ENCODE data around the gene CEACAM21. TPM values are rescaled to one million over a fixed set of nuclear protein-coding genes. Genes with fewer than 3 reads are reported as not detected.

The CEACAM21 gene
- total RNA-seq, 2 donors from 2014 or later, result 0.44 to 0.51 TPM

DNA sequence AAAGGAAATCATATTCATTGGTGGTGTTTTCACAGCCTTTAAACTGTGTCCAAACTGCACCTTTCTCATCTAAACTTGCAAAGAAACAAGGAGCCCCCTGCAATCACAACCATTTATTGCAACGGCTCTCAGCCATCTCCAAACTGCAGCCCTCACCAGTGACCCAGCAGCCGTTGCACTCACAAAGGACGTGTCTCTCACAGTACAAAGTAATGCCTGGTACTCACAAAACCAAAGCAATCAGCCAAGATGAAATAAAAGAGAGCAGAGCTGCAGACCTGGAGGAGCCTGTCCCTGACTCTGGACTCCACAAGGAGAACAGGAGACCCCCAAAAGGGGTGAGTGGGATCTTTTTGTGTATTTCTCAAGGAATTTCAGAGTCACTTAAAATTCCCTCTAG lies 20.2 kb upstream of the CEACAM21 start:
- Mint-ChIP-seq H3K4me1 (no peaks in the 10 kb centered on the region), H3K9me3 (peaks cover 30% of the 10 kb centered on the region), H3K4me3 (no peak overlapping the region), H3K36me3 (ENCODE audit: low read depth) (no peaks in the 10 kb centered on the region), H3K27me3 (ENCODE audit: insufficient read depth) (peaks cover 43% of the 10 kb centered on the region), H3K27ac (no peak overlapping the region)
- TF ChIP-seq, protein P1, sequence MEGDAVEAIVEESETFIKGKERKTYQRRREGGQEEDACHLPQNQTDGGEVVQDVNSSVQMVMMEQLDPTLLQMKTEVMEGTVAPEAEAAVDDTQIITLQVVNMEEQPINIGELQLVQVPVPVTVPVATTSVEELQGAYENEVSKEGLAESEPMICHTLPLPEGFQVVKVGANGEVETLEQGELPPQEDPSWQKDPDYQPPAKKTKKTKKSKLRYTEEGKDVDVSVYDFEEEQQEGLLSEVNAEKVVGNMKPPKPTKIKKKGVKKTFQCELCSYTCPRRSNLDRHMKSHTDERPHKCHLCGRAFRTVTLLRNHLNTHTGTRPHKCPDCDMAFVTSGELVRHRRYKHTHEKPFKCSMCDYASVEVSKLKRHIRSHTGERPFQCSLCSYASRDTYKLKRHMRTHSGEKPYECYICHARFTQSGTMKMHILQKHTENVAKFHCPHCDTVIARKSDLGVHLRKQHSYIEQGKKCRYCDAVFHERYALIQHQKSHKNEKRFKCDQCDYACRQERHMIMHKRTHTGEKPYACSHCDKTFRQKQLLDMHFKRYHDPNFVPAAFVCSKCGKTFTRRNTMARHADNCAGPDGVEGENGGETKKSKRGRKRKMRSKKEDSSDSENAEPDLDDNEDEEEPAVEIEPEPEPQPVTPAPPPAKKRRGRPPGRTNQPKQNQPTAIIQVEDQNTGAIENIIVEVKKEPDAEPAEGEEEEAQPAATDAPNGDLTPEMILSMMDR (conservative IDR thresholded peaks at IDR 0.05), result no peak
- no peaks in the 10 kb centered on the region for H3K36me3 ChIP-seq (ENCODE audit: control insufficient read depth, insufficient read depth, low read length)
- no peak overlapping the region for H3K9ac ChIP-seq (ENCODE audit: extremely low read depth, low read length, poor library complexity, severe bottlenecking)
- no peak overlapping the region for H3K27ac ChIP-seq (ENCODE audit: low read depth, low read length)
- H3K4me3 ChIP-seq (ENCODE audit: low read length), result no peak overlapping the region
- H3K4me1 ChIP-seq (ENCODE audit: control insufficient read depth, insufficient read depth, low read length), result no peaks in the 10 kb centered on the region
- WGBS, 2 experiments (ENCODE audit: insufficient coverage in 1 of 2, insufficient read length in 1 of 2), result 64% methylated on average over 3 of the region's 3 CpGs; no CpG with 5 or more reads in 1 of the 2 experiments
- H3K9me3 ChIP-seq (ENCODE audit: control insufficient read depth, low read length), result peaks cover 11% of the 10 kb centered on the region
- H3K27me3 ChIP-seq (ENCODE audit: control insufficient read depth, insufficient read depth, low read length, poor library complexity, severe bottlenecking), result peaks cover 33% of the 10 kb centered on the region
- no peak for DNase-seq

GRCh38 chr19:41563854-41564514 lies 12.0 kb upstream of the CEACAM21 start:
- Histone ChIP-seq H3K4me1 (ENCODE audit: control insufficient read depth, insufficient read depth, low read length) (no peaks in the 10 kb centered on the region), H3K9me3 (ENCODE audit: control insufficient read depth, low read length) (no peaks in the 10 kb centered on the region), H3K36me3 (ENCODE audit: control insufficient read depth, insufficient read depth, low read length) (no peaks in the 10 kb centered on the region), H3K9ac (ENCODE audit: extremely low read depth, low read length, poor library complexity, severe bottlenecking) (no peak overlapping the region), H3K4me3 (ENCODE audit: low read length) (peak overlapping the region; percentile 17), H3K27me3 (ENCODE audit: control insufficient read depth, insufficient read depth, low read length, poor library complexity, severe bottlenecking) (peaks cover 80% of the 10 kb centered on the region), H3K27ac (ENCODE audit: low read depth, low read length) (no peak overlapping the region)
- no peak overlapping the region for H3K27ac Mint-ChIP-seq
- H3K27me3 Mint-ChIP-seq (ENCODE audit: insufficient read depth), result peaks cover 93% of the 10 kb centered on the region
- no peaks in the 10 kb centered on the region for H3K36me3 Mint-ChIP-seq (ENCODE audit: low read depth)
- H3K4me3 Mint-ChIP-seq, result peak overlapping the region; percentile 41
- TF ChIP-seq, protein P1 (conservative IDR thresholded peaks at IDR 0.05), result no peak
- H3K4me1 Mint-ChIP-seq, result peaks cover 6% of the 10 kb centered on the region
- DNase-seq, result no peak
- 35 to 38% methylated on average over 11 to 17 of the region's 19 CpGs for WGBS, 2 experiments (ENCODE audit: insufficient coverage in 1 of 2, insufficient read length in 1 of 2)
- no peaks in the 10 kb centered on the region for H3K9me3 Mint-ChIP-seq

DNA sequence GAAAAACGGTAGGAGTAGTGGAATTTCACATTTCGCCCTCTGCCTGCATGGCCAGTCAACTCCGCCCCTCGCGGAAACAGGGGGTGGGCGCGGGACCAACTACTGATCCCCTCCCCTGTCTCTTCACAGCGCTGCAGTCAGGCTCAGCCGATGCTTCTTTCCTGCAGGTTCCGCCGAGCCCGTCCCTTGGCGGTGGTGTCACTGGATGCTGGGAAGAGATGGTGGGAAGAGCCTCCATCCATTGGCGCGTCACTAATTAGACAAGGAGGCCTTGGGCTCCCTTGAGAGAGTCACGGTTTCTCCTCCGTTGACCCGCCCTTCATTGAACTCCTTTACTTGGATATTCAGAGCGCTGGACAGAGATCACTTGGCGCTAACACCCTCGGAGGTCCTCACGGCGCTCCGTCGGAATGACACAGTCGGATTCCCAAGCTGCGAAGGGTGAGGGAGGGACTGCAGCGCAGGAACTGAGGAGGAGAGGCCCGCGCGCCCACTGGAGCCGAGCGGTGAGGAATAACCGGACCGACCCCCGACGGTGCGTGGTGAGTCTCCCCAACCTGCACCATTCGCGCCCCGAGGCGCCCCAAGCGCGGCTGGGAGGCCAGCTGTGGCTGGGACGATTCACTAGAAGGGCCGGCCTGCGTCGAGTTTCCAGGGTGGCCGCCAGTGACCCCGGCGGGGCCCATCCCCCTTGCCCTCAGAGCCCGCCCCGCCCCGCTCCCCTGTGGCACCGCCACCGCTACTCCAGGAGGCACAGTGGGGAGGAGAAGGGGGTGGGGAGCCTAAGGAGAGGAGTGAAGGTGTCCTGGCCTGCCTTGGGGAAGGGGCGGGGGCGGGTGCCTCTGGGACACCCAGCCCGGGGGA lies 11.2 kb upstream of the CEACAM21 start:
- H3K4me3 Mint-ChIP-seq, result peak overlapping the region; percentile 41
- peak; percentile 75 for DNase-seq

More for the DNA sequence above, 11.2 kb upstream of the CEACAM21 start:
- Mint-ChIP-seq H3K27ac (no peak overlapping the region), H3K9me3 (no peaks in the 10 kb centered on the region), H3K36me3 (ENCODE audit: low read depth) (no peaks in the 10 kb centered on the region), H3K4me1 (peaks cover 6% of the 10 kb centered on the region), H3K27me3 (ENCODE audit: insufficient read depth) (peaks cover 91% of the 10 kb centered on the region)
- H3K9ac ChIP-seq (ENCODE audit: extremely low read depth, low read length, poor library complexity, severe bottlenecking), result no peak overlapping the region
- peak overlapping the region; percentile 17 for H3K4me3 ChIP-seq (ENCODE audit: low read length)
- no peaks in the 10 kb centered on the region for H3K9me3 ChIP-seq (ENCODE audit: control insufficient read depth, low read length)
- WGBS, 2 experiments (ENCODE audit: insufficient coverage in 1 of 2, insufficient read length in 1 of 2), result 5 to 6% methylated on average over 20 to 59 of the region's 59 CpGs
- peaks cover 80% of the 10 kb centered on the region for H3K27me3 ChIP-seq (ENCODE audit: control insufficient read depth, insufficient read depth, low read length, poor library complexity, severe bottlenecking)
- no peak overlapping the region for H3K27ac ChIP-seq (ENCODE audit: low read depth, low read length)
- TF ChIP-seq, protein P1 (conservative IDR thresholded peaks at IDR 0.05), result peak; percentile 18
- H3K4me1 ChIP-seq (ENCODE audit: control insufficient read depth, insufficient read depth, low read length), result no peaks in the 10 kb centered on the region
- no peaks in the 10 kb centered on the region for H3K36me3 ChIP-seq (ENCODE audit: control insufficient read depth, insufficient read depth, low read length)
